Measurements from ENCODE around the gene TAS2R60.
"Not testable (repeated sequence)": the region's sequence is repeated elsewhere in the genome, so short reads cannot be mapped to it uniquely, and the experiment has no call there.

The TAS2R60 gene

GRCh38 chr7:143401265-143401664 lies 42.0 kb upstream of the TAS2R60 start:
- Histone ChIP-seq H3K4me1 (ENCODE audit: control insufficient read depth in 1 of 2, insufficient read depth in 2 of 2, low read length in 2 of 2) (no peaks in the 10 kb centered on the region), H3K27ac (ENCODE audit: low read length) (no peak overlapping the region), H3K36me3 (ENCODE audit: control insufficient read depth in 1 of 2, insufficient read depth in 2 of 2, low read length in 2 of 2) (no peaks in the 10 kb centered on the region), H3K27me3 (ENCODE audit: low read depth, low read length) (no peaks in the 10 kb centered on the region), H3K9me3 (ENCODE audit: control insufficient read depth in 1 of 2, low read length in 2 of 2) (no peaks in the 10 kb centered on the region), H3K4me3 (ENCODE audit: low read depth in 1 of 2, low read length in 2 of 2) (no peak overlapping the region)

- H3K27me3 ChIP-seq (ENCODE audit: low read depth, low read length); H3K4me1 ChIP-seq (ENCODE audit: control insufficient read depth in 1 of 2, insufficient read depth in 2 of 2, low read length in 2 of 2); H3K36me3 ChIP-seq (ENCODE audit: control insufficient read depth in 1 of 2, insufficient read depth in 2 of 2, low read length in 2 of 2); H3K4me3 ChIP-seq (ENCODE audit: low read depth in 1 of 2, low read length in 2 of 2); H3K27ac ChIP-seq (ENCODE audit: low read length); H3K9me3 ChIP-seq (ENCODE audit: control insufficient read depth in 1 of 2, low read length in 2 of 2): not testable (repeated sequence)
Measured at GRCh38 chr7:143402233-143402632, 41.0 kb upstream of the TAS2R60 start.

- no peaks in the 10 kb centered on the region for H3K27me3 ChIP-seq (ENCODE audit: low read depth, low read length)
- H3K36me3 ChIP-seq (ENCODE audit: control insufficient read depth in 1 of 2, insufficient read depth in 2 of 2, low read length in 2 of 2), result no peaks in the 10 kb centered on the region
- no peak overlapping the region for H3K27ac ChIP-seq (ENCODE audit: low read length)
- no peaks in the 10 kb centered on the region for H3K9me3 ChIP-seq (ENCODE audit: control insufficient read depth in 1 of 2, low read length in 2 of 2)
- peaks cover 6 to 19% of the 10 kb centered on the region in 2 donors for H3K4me1 ChIP-seq (ENCODE audit: control insufficient read depth in 1 of 2, insufficient read depth in 2 of 2, low read length in 2 of 2)
- no peak overlapping the region for H3K4me3 ChIP-seq (ENCODE audit: low read depth in 1 of 2, low read length in 2 of 2)
Measured at GRCh38 chr7:143405173-143406001, 37.9 kb upstream of the TAS2R60 start.

GRCh38 chr7:143406002-143406357 lies 37.3 kb upstream of the TAS2R60 start:
- Histone ChIP-seq H3K27ac (ENCODE audit: low read length) (no peak overlapping the region), H3K27me3 (ENCODE audit: low read depth, low read length) (no peaks in the 10 kb centered on the region), H3K9me3 (ENCODE audit: control insufficient read depth in 1 of 2, low read length in 2 of 2) (no peaks in the 10 kb centered on the region), H3K4me3 (ENCODE audit: low read depth in 1 of 2, low read length in 2 of 2) (no peak overlapping the region), H3K36me3 (ENCODE audit: control insufficient read depth in 1 of 2, insufficient read depth in 2 of 2, low read length in 2 of 2) (no peaks in the 10 kb centered on the region), H3K4me1 (ENCODE audit: control insufficient read depth in 1 of 2, insufficient read depth in 2 of 2, low read length in 2 of 2) (peaks cover 6 to 19% of the 10 kb centered on the region in 2 donors)

GRCh38 chr7:143407287-143408251 lies 35.7 kb upstream of the TAS2R60 start:
- Histone ChIP-seq H3K4me3 (ENCODE audit: low read depth in 1 of 2, low read length in 2 of 2) (peak overlapping the region; percentile 3 to 44), H3K9me3 (ENCODE audit: control insufficient read depth in 1 of 2, low read length in 2 of 2) (no peaks in the 10 kb centered on the region), H3K36me3 (ENCODE audit: control insufficient read depth in 1 of 2, insufficient read depth in 2 of 2, low read length in 2 of 2) (no peaks in the 10 kb centered on the region), H3K27ac (ENCODE audit: low read length) (peak overlapping the region; percentile 57), H3K4me1 (ENCODE audit: control insufficient read depth in 1 of 2, insufficient read depth in 2 of 2, low read length in 2 of 2) (peaks cover 6 to 19% of the 10 kb centered on the region in 2 donors), H3K27me3 (ENCODE audit: low read depth, low read length) (no peaks in the 10 kb centered on the region)

- peak overlapping the region in 1 of 2 donors; percentile 44 for H3K4me3 ChIP-seq (ENCODE audit: low read depth in 1 of 2, low read length in 2 of 2)
- no peaks in the 10 kb centered on the region for H3K27me3 ChIP-seq (ENCODE audit: low read depth, low read length)
- peaks cover 6 to 19% of the 10 kb centered on the region in 2 donors for H3K4me1 ChIP-seq (ENCODE audit: control insufficient read depth in 1 of 2, insufficient read depth in 2 of 2, low read length in 2 of 2)
- no peaks in the 10 kb centered on the region for H3K9me3 ChIP-seq (ENCODE audit: control insufficient read depth in 1 of 2, low read length in 2 of 2)
- peak overlapping the region; percentile 57 for H3K27ac ChIP-seq (ENCODE audit: low read length)
- no peaks in the 10 kb centered on the region for H3K36me3 ChIP-seq (ENCODE audit: control insufficient read depth in 1 of 2, insufficient read depth in 2 of 2, low read length in 2 of 2)
Measured at GRCh38 chr7:143408252-143408685, 35.0 kb upstream of the TAS2R60 start.

GRCh38 chr7:143408686-143409561 lies 34.3 kb upstream of the TAS2R60 start, which contains the start of gene EPHA1:
EPHA1 (minus strand) TSS chr7:143408856; CDS start chr7:143408805, 51 bp downstream.
- Histone ChIP-seq H3K4me3 (ENCODE audit: low read depth in 1 of 2, low read length in 2 of 2) (peak within 1 kb of the TSS; percentile 3 to 44), H3K27me3 (ENCODE audit: low read depth, low read length) (no peaks in the 10 kb centered on the region), H3K27ac (ENCODE audit: low read length) (peak within 1 kb of the TSS; percentile 57), H3K9me3 (ENCODE audit: control insufficient read depth in 1 of 2, low read length in 2 of 2) (no peaks in the 10 kb centered on the region), H3K36me3 (ENCODE audit: control insufficient read depth in 1 of 2, insufficient read depth in 2 of 2, low read length in 2 of 2) (no peaks in the 10 kb centered on the region), H3K4me1 (ENCODE audit: control insufficient read depth in 1 of 2, insufficient read depth in 2 of 2, low read length in 2 of 2) (peaks cover 6 to 19% of the 10 kb centered on the region in 2 donors)

GRCh38 chr7:143410521-143411004 lies 32.7 kb upstream of the TAS2R60 start:
- H3K4me3 ChIP-seq (ENCODE audit: low read depth in 1 of 2, low read length in 2 of 2), result no peak overlapping the region
- no peaks in the 10 kb centered on the region for H3K9me3 ChIP-seq (ENCODE audit: control insufficient read depth in 1 of 2, low read length in 2 of 2)
- H3K36me3 ChIP-seq (ENCODE audit: control insufficient read depth in 1 of 2, insufficient read depth in 2 of 2, low read length in 2 of 2), result no peaks in the 10 kb centered on the region
- no peak overlapping the region for H3K27ac ChIP-seq (ENCODE audit: low read length)
- no peaks in the 10 kb centered on the region for H3K27me3 ChIP-seq (ENCODE audit: low read depth, low read length)
- H3K4me1 ChIP-seq (ENCODE audit: control insufficient read depth in 1 of 2, insufficient read depth in 2 of 2, low read length in 2 of 2), result peaks cover 6 to 19% of the 10 kb centered on the region in 2 donors

GRCh38 chr7:143411976-143412708 lies 31.1 kb upstream of the TAS2R60 start:
- no peak overlapping the region for H3K4me3 ChIP-seq (ENCODE audit: low read depth in 1 of 2, low read length in 2 of 2)
- no peaks in the 10 kb centered on the region for H3K27me3 ChIP-seq (ENCODE audit: low read depth, low read length)
- peaks cover 6 to 15% of the 10 kb centered on the region in 2 donors for H3K4me1 ChIP-seq (ENCODE audit: control insufficient read depth in 1 of 2, insufficient read depth in 2 of 2, low read length in 2 of 2)
- H3K27ac ChIP-seq (ENCODE audit: low read length), result no peak overlapping the region
- H3K9me3 ChIP-seq (ENCODE audit: control insufficient read depth in 1 of 2, low read length in 2 of 2), result no peaks in the 10 kb centered on the region
- no peaks in the 10 kb centered on the region for H3K36me3 ChIP-seq (ENCODE audit: control insufficient read depth in 1 of 2, insufficient read depth in 2 of 2, low read length in 2 of 2)

GRCh38 chr7:143413123-143413522 lies 30.1 kb upstream of the TAS2R60 start:
- Histone ChIP-seq H3K27ac (ENCODE audit: low read length) (no peak overlapping the region), H3K4me3 (ENCODE audit: low read depth in 1 of 2, low read length in 2 of 2) (no peak overlapping the region), H3K4me1 (ENCODE audit: control insufficient read depth in 1 of 2, insufficient read depth in 2 of 2, low read length in 2 of 2) (peaks cover 6 to 7% of the 10 kb centered on the region in 2 donors), H3K36me3 (ENCODE audit: control insufficient read depth in 1 of 2, insufficient read depth in 2 of 2, low read length in 2 of 2) (no peaks in the 10 kb centered on the region), H3K27me3 (ENCODE audit: low read depth, low read length) (no peaks in the 10 kb centered on the region), H3K9me3 (ENCODE audit: control insufficient read depth in 1 of 2, low read length in 2 of 2) (no peaks in the 10 kb centered on the region)

All from muscle layer of duodenum (tissue), 2 donors.